IPS-18a (cell line): ENCODE data around the gene TNS1.
A peak's percentile ranks its signal among the peaks of the same experiment; 100 is the strongest.
"Not testable (repeated sequence)": the region's sequence is repeated elsewhere in the genome, so short reads cannot be mapped to it uniquely, and the experiment has no call there.

Experiments used
- H3K27ac ChIP-seq: one replicate; pipeline ENCODE4 v1.5.1; 2013; ENCODE audit warnings: low read length
- H3K27me3 ChIP-seq: one replicate; pipeline ENCODE4 v1.6.1; 2013; ENCODE audit warnings: mild to moderate bottlenecking, low read length; ENCODE audit not compliant: control insufficient read depth, insufficient read depth
- H3K36me3 ChIP-seq: one replicate; pipeline ENCODE4 v1.6.1; 2013; ENCODE audit warnings: low read depth, low read length; ENCODE audit not compliant: control insufficient read depth
- H3K4me1 ChIP-seq: one replicate; pipeline ENCODE4 v1.6.1; 2013; ENCODE audit warnings: low read depth, low read length; ENCODE audit not compliant: control insufficient read depth
- H3K4me3 ChIP-seq: one replicate; pipeline ENCODE4 v1.5.1; 2013; ENCODE audit warnings: low read length
- H3K9ac ChIP-seq: one replicate; pipeline ENCODE4 v1.6.1; 2013; ENCODE audit warnings: mild to moderate bottlenecking, low read length, moderate library complexity
- H3K9me3 ChIP-seq: one replicate; pipeline ENCODE4 v1.6.1; 2013; ENCODE audit warnings: low read depth, low read length; ENCODE audit not compliant: control insufficient read depth

The TNS1 gene

DNA sequence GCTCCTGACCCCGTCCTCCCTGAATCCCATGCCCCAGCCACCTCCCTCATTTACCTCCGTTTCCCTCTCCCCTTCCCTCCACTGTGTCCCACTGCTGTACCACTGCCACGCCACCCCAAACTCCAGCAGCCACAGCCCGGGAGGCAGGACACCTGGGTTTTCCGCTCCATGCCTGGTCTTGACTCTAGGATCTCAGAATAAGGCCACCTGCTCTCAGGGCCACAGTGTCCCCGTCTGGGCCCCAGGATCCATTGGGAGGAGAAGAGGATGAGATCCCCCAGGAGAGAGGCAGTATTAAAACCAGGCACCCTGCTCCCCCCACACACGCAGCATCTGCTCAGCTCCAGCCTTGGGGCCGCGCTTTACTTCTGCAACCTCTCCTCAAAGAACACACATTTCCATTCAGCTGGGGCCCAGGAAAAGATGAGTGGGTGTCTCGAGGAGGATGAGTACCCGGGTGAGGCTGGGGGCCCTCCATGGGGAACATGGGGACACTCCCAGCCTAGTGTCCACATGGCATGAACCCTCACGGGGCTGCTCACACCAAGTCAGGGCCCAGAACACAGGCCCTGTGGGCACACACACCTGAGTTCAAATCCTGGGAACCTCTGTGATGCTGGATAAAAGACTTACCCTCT is 32.8 kb upstream of the TNS1 start:
- Histone ChIP-seq H3K9me3 (no peaks in the 10 kb centered on the region), H3K4me1 (no peaks in the 10 kb centered on the region), H3K4me3 (no peak overlapping the region), H3K27me3 (peaks cover 28% of the 10 kb centered on the region), H3K36me3 (no peaks in the 10 kb centered on the region), H3K27ac (no peak overlapping the region), H3K9ac (no peak overlapping the region)

- not testable (repeated sequence) for H3K9ac ChIP-seq, H3K9me3 ChIP-seq, H3K36me3 ChIP-seq, H3K27ac ChIP-seq, H3K4me1 ChIP-seq
- H3K4me3 ChIP-seq = peak overlapping the region; percentile 55
- peaks cover 28% of the 10 kb centered on the region for H3K27me3 ChIP-seq
Measured at GRCh38 chr2:218034497-218035213, 31.9 kb upstream of the TNS1 start.

DNA sequence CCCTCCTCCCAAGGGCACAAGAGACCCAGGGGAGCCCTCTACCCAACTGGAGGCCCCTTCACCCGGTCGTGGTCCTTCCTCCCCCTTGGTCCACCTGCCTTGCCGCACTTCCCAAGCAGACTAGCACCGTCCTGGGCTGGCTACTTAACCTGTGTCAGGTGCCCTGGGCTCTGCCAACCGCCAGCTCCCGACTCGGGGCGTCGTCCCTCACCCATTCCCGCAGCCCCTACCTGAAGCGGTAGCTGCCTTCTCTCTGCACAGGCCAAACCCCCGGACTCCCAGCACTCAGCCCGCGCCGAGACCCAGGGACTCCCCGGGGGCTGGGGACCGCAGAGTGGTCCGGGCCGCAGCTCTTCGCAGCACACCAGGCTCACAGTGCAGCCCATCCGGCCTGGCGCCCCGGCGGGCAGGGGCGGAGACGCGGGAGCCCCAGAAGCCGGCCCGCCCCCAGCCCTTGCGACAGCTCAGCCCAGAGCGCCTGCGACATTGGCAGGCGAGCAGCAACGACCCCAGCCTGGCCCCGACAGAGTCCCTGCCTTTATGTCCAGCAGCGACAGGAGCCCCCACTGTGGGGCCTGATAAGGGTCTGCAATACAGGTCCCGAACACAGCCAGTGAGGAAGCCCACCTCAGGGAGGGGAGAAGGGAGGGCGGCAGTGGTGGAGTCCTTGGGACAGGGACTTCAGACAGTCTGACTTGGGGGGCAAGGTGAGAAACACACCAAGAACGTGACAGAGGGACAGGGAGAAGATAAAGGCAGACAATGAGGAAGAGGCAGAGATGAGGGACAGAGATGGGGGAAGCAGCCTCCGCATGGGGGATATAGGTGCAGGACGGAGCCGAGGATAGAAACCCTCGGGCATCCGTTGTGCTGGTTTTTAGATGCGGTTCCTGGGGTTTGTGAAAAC is 31.0 kb upstream of the TNS1 start:
- H3K9me3 ChIP-seq = no peaks in the 10 kb centered on the region
- H3K36me3 ChIP-seq = no peaks in the 10 kb centered on the region
- H3K4me1 ChIP-seq = no peaks in the 10 kb centered on the region
- no peak overlapping the region for H3K9ac ChIP-seq
- peaks cover 28% of the 10 kb centered on the region for H3K27me3 ChIP-seq
- no peak overlapping the region for H3K27ac ChIP-seq
- peak overlapping the region; percentile 55 for H3K4me3 ChIP-seq

- peaks cover 28% of the 10 kb centered on the region for H3K27me3 ChIP-seq
- no peak overlapping the region for H3K27ac ChIP-seq
- H3K36me3 ChIP-seq = no peaks in the 10 kb centered on the region
- no peak overlapping the region for H3K4me3 ChIP-seq
- no peak overlapping the region for H3K9ac ChIP-seq
- no peaks in the 10 kb centered on the region for H3K9me3 ChIP-seq
- H3K4me1 ChIP-seq = no peaks in the 10 kb centered on the region
Measured at GRCh38 chr2:218033208-218033589, 30.4 kb upstream of the TNS1 start.

- H3K4me3 ChIP-seq = no peak overlapping the region
- H3K27me3 ChIP-seq = peaks cover 28% of the 10 kb centered on the region
- H3K4me1 ChIP-seq = no peaks in the 10 kb centered on the region
- no peak overlapping the region for H3K9ac ChIP-seq
- no peaks in the 10 kb centered on the region for H3K36me3 ChIP-seq
- no peaks in the 10 kb centered on the region for H3K9me3 ChIP-seq
- no peak overlapping the region for H3K27ac ChIP-seq
Measured at GRCh38 chr2:218032336-218033171, 29.8 kb upstream of the TNS1 start.

DNA sequence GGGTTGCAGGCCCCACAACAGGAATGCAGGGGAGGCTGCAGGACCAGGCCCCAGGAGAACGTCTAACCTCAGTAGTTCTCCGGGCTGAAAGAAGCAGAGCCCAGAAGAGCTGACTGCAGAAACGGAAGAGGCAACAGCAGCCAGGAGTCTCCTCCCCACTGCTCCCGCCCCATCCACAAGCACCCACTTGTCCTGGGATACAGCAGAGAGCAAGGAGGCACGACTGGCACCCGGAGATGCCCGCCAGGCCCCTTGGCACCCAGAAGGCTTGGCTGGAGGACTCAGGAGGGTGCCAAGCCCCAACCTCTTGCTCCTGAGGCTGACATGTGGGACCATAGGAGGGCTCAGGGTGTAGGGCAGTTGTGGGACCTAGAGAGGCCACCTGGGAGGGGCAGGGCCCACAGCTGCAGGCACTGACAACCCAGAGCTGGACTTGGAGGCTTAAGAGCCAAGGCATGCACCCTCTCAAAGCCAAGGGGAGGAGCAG is 29.0 kb upstream of the TNS1 start:
- H3K9ac ChIP-seq = no peak overlapping the region
- no peaks in the 10 kb centered on the region for H3K4me1 ChIP-seq
- H3K36me3 ChIP-seq = no peaks in the 10 kb centered on the region
- no peaks in the 10 kb centered on the region for H3K9me3 ChIP-seq
- H3K27me3 ChIP-seq = peaks cover 28% of the 10 kb centered on the region
- no peak overlapping the region for H3K4me3 ChIP-seq
- H3K27ac ChIP-seq = no peak overlapping the region

- Histone ChIP-seq H3K27ac (no peak overlapping the region), H3K9ac (no peak overlapping the region), H3K27me3 (peaks cover 28% of the 10 kb centered on the region), H3K9me3 (no peaks in the 10 kb centered on the region), H3K4me3 (no peak overlapping the region), H3K4me1 (no peaks in the 10 kb centered on the region), H3K36me3 (no peaks in the 10 kb centered on the region)
Measured at GRCh38 chr2:218031261-218031660, 28.5 kb upstream of the TNS1 start.

GRCh38 chr2:218030409-218031195 is 27.8 kb upstream of the TNS1 start:
- Histone ChIP-seq H3K27me3 (peaks cover 28% of the 10 kb centered on the region), H3K4me1 (no peaks in the 10 kb centered on the region), H3K9me3 (no peaks in the 10 kb centered on the region), H3K9ac (no peak overlapping the region), H3K27ac (no peak overlapping the region), H3K36me3 (no peaks in the 10 kb centered on the region), H3K4me3 (no peak overlapping the region)

- no peak overlapping the region for H3K4me3 ChIP-seq
- peaks cover 28% of the 10 kb centered on the region for H3K27me3 ChIP-seq
- no peaks in the 10 kb centered on the region for H3K4me1 ChIP-seq
- no peak overlapping the region for H3K9ac ChIP-seq
- H3K9me3 ChIP-seq = no peaks in the 10 kb centered on the region
- H3K36me3 ChIP-seq = no peaks in the 10 kb centered on the region
- no peak overlapping the region for H3K27ac ChIP-seq
Measured at GRCh38 chr2:218029366-218030360, 26.9 kb upstream of the TNS1 start.
